Vagina (tissue), 2 donors: ENCODE data around the gene SAMD7. TPM values are rescaled to one million over a fixed set of nuclear protein-coding genes. Genes with fewer than 3 reads are reported as not detected.

Source experiments
- DNase-seq, 2 donors: peaks; one replicate each; pipeline ENCODE4 v3.0.0-alpha.2; 2017; ENCODE audit errors: extremely low spot score in 2 of 2
- H3K27ac ChIP-seq: fragments of 200-600 bp; sonication (generic); one replicate; pipeline ENCODE4 v1.5.1; 2019
- H3K27me3 ChIP-seq: fragments of 200-600 bp; sonication (generic); one replicate; pipeline ENCODE4 v1.5.1; 2019
- H3K36me3 ChIP-seq, 2 donors: fragments of 200-600 bp; sonication (generic); one replicate each; pipeline ENCODE4 v1.5.1; 2017 to 2019
- H3K4me1 ChIP-seq: fragments of 200-600 bp; sonication (generic); one replicate; pipeline ENCODE4 v1.5.1; 2019
- H3K4me3 ChIP-seq, 2 donors: fragments of 200-600 bp; sonication (generic); 1 replicate in 1 of 2; 2 replicates in 1 of 2; pipeline ENCODE4 v1.5.1; 2016 to 2019
- H3K9me3 ChIP-seq: fragments of 200-600 bp; sonication (generic); one replicate; pipeline ENCODE4 v1.5.1; 2019
- POLR2A ChIP-seq, 2 donors: fragments of 450-650 bp; IDR thresholded peaks; one replicate each; pipeline ENCODE4 v1.6.1; 2017; ENCODE audit warnings: antibody characterized with exemption in 2 of 2, mild to moderate bottlenecking in 2 of 2, moderate library complexity in 2 of 2
- POLR2AphosphoS5 ChIP-seq, 2 donors: sonication (generic); formaldehyde crosslinking; IDR thresholded peaks; one replicate each; pipeline ENCODE4 v1.9.0; 2017; ENCODE audit warnings: antibody characterized with exemption in 2 of 2, mild to moderate bottlenecking in 2 of 2, low read depth in 1 of 2; ENCODE audit not compliant: insufficient read depth in 1 of 2
- intact Hi-C: fragments of 100-400 bp; cut with DNase I; formaldehyde crosslinking; loops from one replicate; pipeline ENCODE4 v1.15.1; 2023
- total RNA-seq: library from RNA; depleted of rRNA; stranded (reverse); fragments of >200 nt; gene quantifications from one replicate; pipeline ENCODE4 v1.2.3, GENCODE V29; 2016
- TF ChIP-seq, protein P1 (sequence below), 3 experiments: fragments of 450-650 bp in 2 of 3; fragments of 200-600 bp in 1 of 3; sonication (generic) in 1 of 3; IDR thresholded peaks; one replicate each; pipeline ENCODE4 v1.5.1; 2017 to 2019; ENCODE audit warnings: antibody characterized with exemption in 3 of 3, mild to moderate bottlenecking in 2 of 3, moderate library complexity in 2 of 3

The SAMD7 gene
- total RNA-seq, 1 donor from 2014 or later: not detected

DNA sequence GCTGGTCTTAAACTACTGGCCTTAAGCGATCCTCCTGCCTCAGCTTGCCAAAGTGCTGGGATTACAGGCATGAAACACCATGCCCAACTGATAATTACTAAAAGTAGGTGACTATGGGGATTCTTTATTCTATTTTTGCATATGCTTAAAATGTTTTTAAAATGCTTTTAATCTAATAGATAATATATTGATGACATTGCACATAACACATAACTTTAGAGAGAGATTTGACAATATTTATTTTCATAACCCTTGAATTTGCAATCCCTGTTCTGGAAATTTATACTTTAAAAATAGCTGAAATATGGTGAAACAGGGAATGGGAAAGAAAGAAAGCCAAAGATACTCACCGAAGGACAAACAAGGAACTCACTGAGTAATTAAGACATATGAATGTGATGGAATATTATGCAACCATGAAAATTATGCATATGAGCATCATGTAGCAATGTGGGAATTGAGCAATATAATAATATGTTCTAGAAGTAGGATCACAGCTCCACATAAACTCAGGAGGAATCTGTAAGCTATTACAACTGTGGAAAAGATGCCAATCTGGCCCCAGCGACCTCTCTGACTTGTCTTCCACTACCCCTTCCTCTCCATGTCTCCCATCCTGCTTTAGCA, 43.7 kb upstream of the SAMD7 start:
- intact Hi-C loops: no loop called here
- H3K4me1 ChIP-seq: no peaks in the 10 kb centered on the region
- no peak overlapping the region for H3K4me3 ChIP-seq
- no peaks in the 10 kb centered on the region for H3K9me3 ChIP-seq
- H3K36me3 ChIP-seq: no peaks in the 10 kb centered on the region
- TF ChIP-seq POLR2AphosphoS5 (IDR thresholded peaks at IDR 0.05; ENCODE audit: insufficient read depth in 1 of 2, low read depth in 1 of 2) (no peak), POLR2A (IDR thresholded peaks at IDR 0.05) (no peak)
- TF ChIP-seq, protein P1, sequence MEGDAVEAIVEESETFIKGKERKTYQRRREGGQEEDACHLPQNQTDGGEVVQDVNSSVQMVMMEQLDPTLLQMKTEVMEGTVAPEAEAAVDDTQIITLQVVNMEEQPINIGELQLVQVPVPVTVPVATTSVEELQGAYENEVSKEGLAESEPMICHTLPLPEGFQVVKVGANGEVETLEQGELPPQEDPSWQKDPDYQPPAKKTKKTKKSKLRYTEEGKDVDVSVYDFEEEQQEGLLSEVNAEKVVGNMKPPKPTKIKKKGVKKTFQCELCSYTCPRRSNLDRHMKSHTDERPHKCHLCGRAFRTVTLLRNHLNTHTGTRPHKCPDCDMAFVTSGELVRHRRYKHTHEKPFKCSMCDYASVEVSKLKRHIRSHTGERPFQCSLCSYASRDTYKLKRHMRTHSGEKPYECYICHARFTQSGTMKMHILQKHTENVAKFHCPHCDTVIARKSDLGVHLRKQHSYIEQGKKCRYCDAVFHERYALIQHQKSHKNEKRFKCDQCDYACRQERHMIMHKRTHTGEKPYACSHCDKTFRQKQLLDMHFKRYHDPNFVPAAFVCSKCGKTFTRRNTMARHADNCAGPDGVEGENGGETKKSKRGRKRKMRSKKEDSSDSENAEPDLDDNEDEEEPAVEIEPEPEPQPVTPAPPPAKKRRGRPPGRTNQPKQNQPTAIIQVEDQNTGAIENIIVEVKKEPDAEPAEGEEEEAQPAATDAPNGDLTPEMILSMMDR (IDR thresholded peaks at IDR 0.05): no peak
- DNase-seq: no peak
- H3K27me3 ChIP-seq: no peaks in the 10 kb centered on the region
- no peak overlapping the region for H3K27ac ChIP-seq

DNA sequence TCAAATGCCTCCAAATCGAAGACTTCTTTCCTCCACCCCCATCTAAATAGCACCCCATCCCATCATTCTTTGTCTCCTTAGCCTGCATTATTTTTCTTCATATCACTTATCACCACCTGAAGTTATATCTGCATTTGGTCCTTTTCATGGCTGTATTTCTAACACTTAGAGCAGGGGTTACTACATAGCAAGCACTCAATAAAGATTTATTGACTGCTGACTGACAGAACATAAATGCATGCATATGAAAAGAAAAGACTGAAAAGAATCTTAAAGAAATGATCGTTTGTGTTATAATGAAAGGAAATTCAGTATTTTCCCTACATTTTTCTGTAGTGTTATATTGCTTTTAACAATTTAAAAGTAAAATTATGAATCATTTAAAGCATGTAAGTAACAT, 43.0 kb upstream of the SAMD7 start:
- Histone ChIP-seq H3K27me3 (no peaks in the 10 kb centered on the region), H3K4me3 (no peak overlapping the region), H3K4me1 (no peaks in the 10 kb centered on the region), H3K36me3 (no peaks in the 10 kb centered on the region), H3K27ac (no peak overlapping the region), H3K9me3 (no peaks in the 10 kb centered on the region)
- no peak for DNase-seq
- intact Hi-C loops: no loop called here
- no peak for TF ChIP-seq POLR2A (IDR thresholded peaks at IDR 0.05)

DNA sequence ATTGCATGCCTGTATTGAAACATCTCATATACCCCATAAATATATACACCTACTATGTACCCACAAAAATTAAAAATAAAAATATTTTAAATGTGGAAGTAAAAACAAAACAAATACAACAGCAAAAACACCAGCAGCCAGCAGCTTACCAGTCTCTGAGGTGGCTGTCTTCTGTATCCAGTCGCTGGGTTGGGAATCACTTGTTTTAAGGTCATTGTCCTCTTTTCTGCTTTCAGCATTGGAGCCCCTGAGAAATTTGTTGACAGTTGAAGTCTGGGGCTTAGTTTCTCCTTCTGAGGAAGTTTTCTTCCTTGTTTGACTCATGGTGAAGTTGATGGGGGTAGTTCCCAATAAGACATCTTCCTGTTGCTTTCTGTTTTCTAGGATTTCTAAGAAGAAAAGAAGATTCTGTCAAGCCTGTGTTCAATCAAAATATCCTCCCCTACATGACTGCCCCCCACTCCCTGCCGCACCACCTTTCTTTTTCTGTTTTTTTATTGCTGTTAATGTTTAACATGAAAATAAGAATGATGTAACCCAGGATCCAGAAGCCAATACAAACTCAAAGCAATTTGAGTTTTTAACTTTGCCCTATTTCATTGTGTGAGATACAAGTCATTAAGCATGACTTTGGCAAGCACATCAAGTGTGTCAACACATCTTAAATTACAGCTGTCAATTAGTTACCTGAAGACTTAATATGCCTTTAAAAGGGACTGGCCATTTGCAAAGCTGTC, 41.7 kb upstream of the SAMD7 start, which contains the start of gene LRRC31:
Gene LRRC31, minus strand, starts transcription at position 452 of the 737 bp plus-strand sequence. Its CDS starts 128 bp downstream, at position 324.
- intact Hi-C loops: no loop called here
- Histone ChIP-seq H3K4me3 (no peak within 1 kb of the TSS), H3K4me1 (no peaks in the 10 kb centered on the region), H3K9me3 (no peaks in the 10 kb centered on the region), H3K36me3 (no peaks in the 10 kb centered on the region), H3K27me3 (no peaks in the 10 kb centered on the region), H3K27ac (no peak within 1 kb of the TSS)
- no peak for TF ChIP-seq POLR2AphosphoS5 (IDR thresholded peaks at IDR 0.05; ENCODE audit: insufficient read depth in 1 of 2, low read depth in 1 of 2)
- TF ChIP-seq, protein P1 (IDR thresholded peaks at IDR 0.05): no peak
- no peak for TF ChIP-seq POLR2A (IDR thresholded peaks at IDR 0.05)
- DNase-seq: no peak

DNA sequence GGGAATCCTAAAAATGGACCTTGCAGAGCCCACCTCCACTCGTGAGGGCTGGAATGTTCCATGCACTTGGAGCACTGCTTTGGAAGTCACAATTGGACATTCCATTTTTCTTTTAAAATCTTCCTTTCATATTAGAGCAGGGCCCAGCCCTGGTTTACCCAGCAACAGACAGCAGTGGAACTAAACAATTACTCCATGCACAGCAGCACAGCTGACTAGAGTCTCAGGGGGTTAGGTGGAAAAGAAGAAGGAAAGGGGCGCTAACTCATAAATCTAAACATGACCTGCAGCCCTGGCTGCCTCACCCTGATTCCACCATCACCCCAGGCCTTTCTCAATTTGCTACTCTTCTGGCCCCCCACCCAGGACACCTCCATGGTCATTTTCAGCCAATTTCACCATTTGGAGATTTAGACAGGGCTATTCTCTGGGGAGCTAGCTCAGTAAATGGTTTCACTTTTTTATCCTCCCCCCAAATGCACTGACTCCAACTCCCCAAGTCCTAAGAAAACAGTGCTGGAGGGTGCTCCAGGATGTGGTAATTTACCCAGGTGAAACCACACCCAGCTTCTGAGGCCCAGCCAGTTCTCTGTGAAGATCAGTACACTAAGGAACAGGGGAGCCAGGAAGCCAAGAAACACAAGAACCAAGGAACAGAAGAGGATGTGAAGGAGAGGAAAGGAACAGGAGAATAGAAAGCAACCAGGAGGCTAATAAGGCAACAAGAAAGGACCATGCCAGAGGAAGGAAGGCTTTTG, 40.1 kb upstream of the SAMD7 start:
- no peaks in the 10 kb centered on the region for H3K4me1 ChIP-seq
- TF ChIP-seq POLR2A (IDR thresholded peaks at IDR 0.05) (no peak), POLR2AphosphoS5 (IDR thresholded peaks at IDR 0.05; ENCODE audit: insufficient read depth in 1 of 2, low read depth in 1 of 2) (no peak)
- TF ChIP-seq, protein P1 (IDR thresholded peaks at IDR 0.05): no peak
- no peaks in the 10 kb centered on the region for H3K9me3 ChIP-seq
- DNase-seq: no peak
- no peak overlapping the region for H3K27ac ChIP-seq
- H3K36me3 ChIP-seq: no peaks in the 10 kb centered on the region
- H3K27me3 ChIP-seq: no peaks in the 10 kb centered on the region
- intact Hi-C loops: no loop called here
- H3K4me3 ChIP-seq: no peak overlapping the region

DNA sequence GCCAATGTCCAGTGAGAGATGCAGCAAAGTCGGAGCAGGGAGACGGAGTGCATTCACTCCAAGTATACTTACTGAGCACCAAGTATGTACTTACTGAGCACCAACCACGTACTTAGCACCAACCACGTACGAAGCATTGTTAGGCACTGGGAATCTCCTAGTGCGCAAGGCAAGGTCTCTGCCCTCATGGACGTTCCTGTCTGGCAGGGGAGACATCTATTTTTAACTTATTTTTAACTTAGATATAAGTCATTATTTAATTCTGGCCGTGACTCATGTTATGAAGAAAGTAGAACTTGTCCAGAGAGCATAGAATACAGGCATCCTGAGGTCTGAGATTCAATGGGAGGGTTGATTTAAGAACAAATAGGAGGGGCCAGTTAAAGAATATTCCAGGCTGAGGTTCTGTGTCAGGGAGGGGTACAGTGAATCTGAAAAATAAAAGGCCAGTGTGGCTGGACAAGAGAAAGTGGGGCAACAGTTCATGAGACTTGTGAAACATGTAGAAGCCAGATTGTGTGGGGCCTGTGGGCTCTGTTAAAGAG, 32.3 kb upstream of the SAMD7 start:
- DNase-seq: no peak
- no peaks in the 10 kb centered on the region for H3K4me1 ChIP-seq
- TF ChIP-seq, protein P1 (IDR thresholded peaks at IDR 0.05): no peak
- TF ChIP-seq POLR2AphosphoS5 (IDR thresholded peaks at IDR 0.05; ENCODE audit: insufficient read depth in 1 of 2, low read depth in 1 of 2) (no peak), POLR2A (IDR thresholded peaks at IDR 0.05) (no peak)
- no peak overlapping the region for H3K27ac ChIP-seq
- intact Hi-C loops: no loop called here
- no peak overlapping the region for H3K4me3 ChIP-seq
- no peaks in the 10 kb centered on the region for H3K27me3 ChIP-seq
- no peaks in the 10 kb centered on the region for H3K9me3 ChIP-seq
- H3K36me3 ChIP-seq: no peaks in the 10 kb centered on the region
